Transverse colon (tissue), 3 donors: ENCODE data around the gene ARHGEF35.
"Not testable (repeated sequence)": the region's sequence is repeated elsewhere in the genome, so short reads cannot be mapped to it uniquely, and the experiment has no call there.

ENCODE experiments used
- POLR2A ChIP-seq: fragments of 450-650 bp; IDR thresholded peaks from one replicate; pipeline ENCODE4 v1.6.1; 2016; ENCODE audit warnings: antibody characterized with exemption, mild to moderate bottlenecking, moderate library complexity
- TF ChIP-seq, protein P1 (sequence below), 5 experiments: fragments of 200-600 bp in 3 of 5; fragments of 450-650 bp in 2 of 5; sonication (generic) in 3 of 5; IDR thresholded peaks; 1 replicate in 2 of 5; 2 replicates in 3 of 5; pipeline ENCODE4 v1.5.1; 2016 to 2017; ENCODE audit warnings: antibody characterized with exemption in 5 of 5, inconsistent platforms in 3 of 5, mild to moderate bottlenecking in 2 of 5, moderate library complexity in 1 of 5

GRCh38 chr7:144218581-144218980 is 22.9 kb upstream of the ARHGEF35 start:
- TF ChIP-seq, protein P1, sequence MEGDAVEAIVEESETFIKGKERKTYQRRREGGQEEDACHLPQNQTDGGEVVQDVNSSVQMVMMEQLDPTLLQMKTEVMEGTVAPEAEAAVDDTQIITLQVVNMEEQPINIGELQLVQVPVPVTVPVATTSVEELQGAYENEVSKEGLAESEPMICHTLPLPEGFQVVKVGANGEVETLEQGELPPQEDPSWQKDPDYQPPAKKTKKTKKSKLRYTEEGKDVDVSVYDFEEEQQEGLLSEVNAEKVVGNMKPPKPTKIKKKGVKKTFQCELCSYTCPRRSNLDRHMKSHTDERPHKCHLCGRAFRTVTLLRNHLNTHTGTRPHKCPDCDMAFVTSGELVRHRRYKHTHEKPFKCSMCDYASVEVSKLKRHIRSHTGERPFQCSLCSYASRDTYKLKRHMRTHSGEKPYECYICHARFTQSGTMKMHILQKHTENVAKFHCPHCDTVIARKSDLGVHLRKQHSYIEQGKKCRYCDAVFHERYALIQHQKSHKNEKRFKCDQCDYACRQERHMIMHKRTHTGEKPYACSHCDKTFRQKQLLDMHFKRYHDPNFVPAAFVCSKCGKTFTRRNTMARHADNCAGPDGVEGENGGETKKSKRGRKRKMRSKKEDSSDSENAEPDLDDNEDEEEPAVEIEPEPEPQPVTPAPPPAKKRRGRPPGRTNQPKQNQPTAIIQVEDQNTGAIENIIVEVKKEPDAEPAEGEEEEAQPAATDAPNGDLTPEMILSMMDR (IDR thresholded peaks at IDR 0.05): not testable (repeated sequence)
- not testable (repeated sequence) for TF ChIP-seq POLR2A
